GM03348 (cell line): Measurements from ENCODE around the gene INPP4B.

Experiments used
- DNase-seq: peaks from one replicate; pipeline ENCODE4 v3.0.0; 2012; ENCODE audit warnings: low spot score

INPP4B gene

DNA sequence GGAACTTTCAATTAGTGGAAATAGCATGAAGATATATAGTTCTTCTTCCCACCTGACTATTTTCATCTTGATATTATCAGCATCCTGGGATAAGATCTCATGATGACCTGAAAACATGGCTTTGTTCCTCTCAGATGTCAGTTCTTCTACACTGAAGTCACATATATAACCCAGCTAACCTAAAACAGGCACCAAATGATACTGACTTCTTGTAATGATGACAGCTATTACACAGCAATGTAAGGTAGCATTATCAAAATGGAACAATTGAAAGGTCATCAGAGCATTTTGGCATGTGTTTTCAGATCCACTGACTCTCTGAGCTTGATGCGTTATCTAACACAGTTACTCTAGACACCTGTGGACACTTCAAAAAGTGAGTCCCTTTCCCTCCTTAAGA is 469.9 kb downstream of the INPP4B start:
- no peak for DNase-seq

GRCh38 chr4:142373610-142374009 is 472.5 kb downstream of the INPP4B start:
- no peak for DNase-seq

GRCh38 chr4:142372530-142373260 is 473.4 kb downstream of the INPP4B start:
- DNase-seq: no peak

DNA sequence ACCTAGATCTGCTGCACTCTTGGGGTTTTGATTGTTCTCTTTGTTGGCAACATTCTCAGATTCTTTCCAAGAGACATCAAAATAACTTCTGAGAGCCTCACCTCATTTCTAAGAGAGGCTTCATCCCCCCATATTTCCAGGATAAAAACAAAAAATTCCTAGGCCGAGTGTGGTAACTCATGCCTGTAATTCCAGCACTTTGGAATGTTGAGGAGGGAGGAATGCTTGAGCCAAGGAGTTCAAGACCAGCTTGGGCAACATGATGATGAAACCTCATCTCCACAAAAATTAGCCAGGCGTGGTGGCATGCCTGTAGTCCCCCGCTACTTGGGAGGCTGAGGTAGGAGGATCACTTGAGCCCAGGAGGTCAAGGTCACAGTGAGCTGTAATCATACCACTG is 477.0 kb downstream of the INPP4B start:
- no peak for DNase-seq

- DNase-seq: no peak
Observed at GRCh38 chr4:142367418-142368180, 478.5 kb downstream of the INPP4B start.

- DNase-seq: no peak
Observed at GRCh38 chr4:142366769-142367181, 479.3 kb downstream of the INPP4B start.

- peak; percentile 7 for DNase-seq
Observed at GRCh38 chr4:142365391-142365790, 480.7 kb downstream of the INPP4B start.

GRCh38 chr4:142363686-142364085 is 482.4 kb downstream of the INPP4B start:
- DNase-seq: no peak

DNA sequence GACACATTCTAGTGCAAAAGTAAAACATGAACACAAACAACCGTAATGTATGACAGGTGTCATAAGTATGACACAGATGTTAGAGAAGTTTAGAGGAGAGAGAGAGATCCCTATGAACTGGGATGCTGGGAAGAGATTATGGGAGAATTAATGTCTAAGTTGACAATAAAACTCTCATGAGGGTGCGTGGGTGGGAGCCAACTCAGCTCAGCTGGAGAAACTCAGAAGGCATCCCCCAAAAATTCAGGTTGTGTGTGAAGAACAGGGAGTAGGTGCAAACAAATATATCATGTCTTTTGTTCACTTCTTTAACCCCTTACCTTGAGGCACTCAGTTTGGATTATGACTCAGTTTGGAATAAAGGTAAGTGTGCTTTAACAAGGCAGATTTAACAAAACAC is 484.1 kb downstream of the INPP4B start:
- no peak for DNase-seq

GRCh38 chr4:142360657-142361056 is 485.4 kb downstream of the INPP4B start:
- no peak for DNase-seq

DNA sequence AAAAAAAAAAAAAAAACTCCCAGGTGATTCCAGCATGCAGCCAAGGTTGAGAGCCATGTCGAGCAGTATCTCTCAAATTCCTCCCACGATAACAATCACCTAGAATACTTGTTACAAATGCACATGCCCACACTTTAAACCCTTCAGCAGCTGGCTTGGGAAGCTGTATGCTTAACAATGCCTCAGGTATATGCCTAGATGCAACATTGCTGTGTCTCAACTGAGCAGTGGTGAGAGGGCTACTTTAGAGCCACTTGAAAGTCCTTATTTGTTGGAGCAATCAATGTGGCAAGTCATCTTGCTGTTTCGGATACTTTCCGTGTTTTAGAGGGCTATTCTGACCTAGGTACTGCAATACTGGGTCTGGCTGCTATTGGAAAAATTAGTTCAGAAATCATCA is 487.4 kb downstream of the INPP4B start:
- DNase-seq: no peak

- no peak for DNase-seq
Observed at GRCh38 chr4:142356801-142357200, 489.3 kb downstream of the INPP4B start.

- DNase-seq: no peak
Observed at GRCh38 chr4:142356118-142356759, 489.9 kb downstream of the INPP4B start.

- DNase-seq: no peak
Observed at GRCh38 chr4:142355421-142355930, 490.6 kb downstream of the INPP4B start.

DNA sequence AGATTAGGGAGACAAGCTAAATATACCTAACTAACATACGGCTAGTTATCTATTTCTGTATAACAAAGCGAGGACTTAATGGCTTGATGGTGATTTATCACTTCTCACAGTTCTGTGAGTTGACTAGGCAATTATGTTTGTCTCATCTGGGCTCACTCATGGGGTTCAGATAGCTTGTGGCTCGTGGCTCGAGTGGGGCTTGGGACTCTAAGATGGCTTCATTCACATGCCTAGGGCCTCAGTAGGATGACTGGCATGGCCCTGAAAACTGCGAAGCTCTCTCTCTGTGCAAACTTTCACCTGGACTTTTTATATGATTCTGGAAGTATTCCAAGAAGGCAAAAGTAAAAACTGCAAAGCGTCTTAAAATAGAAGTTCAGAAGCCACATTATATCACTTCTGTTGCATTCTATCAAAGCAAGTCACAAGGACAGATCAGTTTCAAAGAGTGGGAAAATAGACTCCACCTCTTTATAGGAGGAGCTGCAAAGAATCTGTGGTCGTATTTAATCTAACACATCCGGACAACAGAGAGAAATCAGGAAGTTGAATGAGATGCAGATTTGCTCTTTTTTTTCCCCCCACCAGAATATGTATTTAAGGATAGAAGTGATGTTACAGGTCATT is 491.2 kb downstream of the INPP4B start:
- DNase-seq: no peak

DNA sequence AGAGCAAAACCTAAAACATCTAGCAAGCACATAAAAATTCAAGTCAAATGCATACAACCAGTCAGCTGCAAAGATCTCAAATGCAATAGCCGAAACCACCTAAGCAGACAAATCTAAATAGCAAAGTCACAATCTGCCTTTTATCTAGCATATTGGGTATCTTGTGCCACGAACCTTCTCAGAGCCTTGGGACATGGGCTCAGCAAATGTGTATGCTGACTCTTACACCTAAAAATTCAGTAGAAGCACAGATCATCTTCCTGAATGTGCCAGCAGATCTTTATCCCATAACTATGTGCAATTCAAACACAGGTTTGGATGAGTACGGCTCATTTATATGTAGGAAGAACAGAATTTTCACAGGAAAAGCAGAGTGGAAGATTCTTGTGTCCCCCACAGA is 492.1 kb downstream of the INPP4B start:
- no peak for DNase-seq

DNA sequence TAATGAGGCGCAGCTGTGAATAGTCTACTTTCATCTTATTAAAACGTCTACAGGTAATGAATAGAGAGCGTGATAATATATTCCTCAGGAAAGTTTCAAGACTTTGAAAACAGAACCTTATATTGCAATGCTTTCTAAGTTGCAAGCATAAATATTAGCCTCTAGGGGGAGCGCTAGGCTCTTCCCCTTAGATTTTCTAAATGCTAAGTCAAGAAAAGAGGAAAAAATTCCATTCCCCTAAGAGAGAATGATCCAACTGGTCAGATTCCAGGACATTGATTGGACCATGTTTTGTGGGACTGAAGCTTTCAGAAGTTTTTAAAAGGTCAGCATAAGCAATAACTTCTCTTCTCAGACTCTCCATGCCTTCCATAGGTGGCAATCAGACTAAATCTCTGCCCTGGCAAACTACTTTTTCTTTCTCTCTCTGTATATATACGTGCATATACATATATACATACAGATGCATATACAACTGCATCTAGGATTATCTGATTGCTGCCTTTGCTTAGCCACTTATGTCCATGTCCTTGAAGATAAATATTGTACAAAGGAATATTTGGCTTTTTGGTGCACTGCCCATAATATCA is 492.9 kb downstream of the INPP4B start:
- DNase-seq: peak; percentile 33

DNA sequence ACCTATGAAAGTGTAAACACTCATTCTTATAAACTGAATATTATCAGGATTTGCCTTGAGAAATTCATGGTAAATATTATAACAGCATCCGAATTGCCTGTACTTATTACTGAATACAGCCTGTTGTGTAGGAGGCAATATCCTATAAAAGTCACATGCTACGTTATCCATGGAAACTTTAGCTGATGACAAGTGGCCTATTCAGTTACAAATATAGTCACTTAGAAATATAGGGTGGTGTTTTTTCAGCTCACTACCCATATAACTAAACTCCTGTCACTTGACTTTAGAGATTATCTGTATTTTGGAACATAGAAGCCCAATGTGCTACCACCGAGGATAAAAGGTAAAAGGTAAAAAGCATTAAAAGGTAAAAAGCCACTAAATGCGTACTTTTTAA is 493.4 kb downstream of the INPP4B start:
- DNase-seq: no peak

DNA sequence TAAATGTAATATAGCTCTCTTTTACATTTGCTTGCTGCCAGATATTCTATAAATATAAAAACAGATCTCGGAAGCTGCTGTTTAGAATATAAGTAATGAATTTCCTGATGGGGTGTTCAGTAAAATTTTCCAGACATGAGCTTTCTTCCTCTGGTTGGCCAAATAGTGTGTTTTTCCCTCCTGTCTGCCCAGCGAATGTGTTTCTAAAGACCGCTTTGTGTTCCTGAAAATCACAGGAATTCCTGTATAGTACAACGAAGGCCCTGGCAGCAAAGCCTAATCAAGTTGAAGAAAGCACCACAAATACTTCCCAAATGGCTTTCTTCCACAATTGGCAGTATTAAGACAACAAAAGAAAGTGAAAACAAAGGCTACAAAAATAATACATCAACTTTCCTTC is 494.1 kb downstream of the INPP4B start:
- DNase-seq: no peak

DNA sequence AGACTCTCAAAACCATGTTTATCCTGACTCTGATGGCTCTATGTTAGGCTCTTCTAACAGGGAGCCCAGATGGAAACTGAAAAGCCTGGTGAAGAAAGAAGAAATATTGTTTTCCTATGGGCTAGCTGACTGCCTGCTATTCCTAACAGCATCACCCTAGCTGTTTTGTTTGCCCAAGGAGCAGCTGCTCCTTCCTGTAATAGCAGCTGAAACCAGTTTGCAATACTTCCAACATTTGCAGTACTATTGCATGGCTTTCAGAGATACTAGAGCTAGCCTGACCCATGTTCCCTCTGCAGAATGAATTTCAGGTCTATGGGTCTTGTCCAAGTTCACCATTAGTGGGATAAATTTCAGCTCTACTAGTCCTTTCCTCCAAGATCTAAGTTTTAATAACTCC is 495.2 kb downstream of the INPP4B start:
- no peak for DNase-seq

DNA sequence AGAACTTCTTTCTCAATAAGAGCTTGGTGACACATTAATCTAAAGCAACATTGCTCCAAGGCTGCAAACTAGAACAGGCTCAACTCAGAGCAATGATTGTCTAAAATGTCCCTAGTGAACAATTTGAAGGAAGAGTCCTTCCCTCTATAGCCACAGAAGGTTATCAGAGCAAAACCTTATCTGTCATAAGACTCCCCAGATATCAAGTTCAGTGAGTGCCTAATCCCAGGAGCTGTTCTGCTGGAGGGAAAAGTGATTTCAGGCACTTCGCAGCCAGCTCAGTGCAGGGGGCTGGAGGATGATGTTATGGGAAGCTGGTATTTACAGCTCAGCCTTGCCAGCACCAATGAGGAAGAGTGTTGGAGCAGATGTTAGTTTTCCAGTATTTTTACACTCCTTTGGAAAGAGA is 497.5 kb downstream of the INPP4B start:
- DNase-seq: no peak

GRCh38 chr4:142347241-142347640 is 498.9 kb downstream of the INPP4B start:
- no peak for DNase-seq
